Naive B cell (primary cell): ENCODE results near the gene GORAB. TPM values are rescaled to one million over a fixed set of nuclear protein-coding genes. Genes with fewer than 3 reads are reported as not detected.
A peak's percentile ranks its signal among the peaks of the same experiment; 100 is the strongest.

Experiments
- ATAC-seq, 2 donors: fragments of 150-1000 bp; cut with Tn5 transposase; 2 replicates each; pipeline ENCODE4 v1.10.0; 2021; ENCODE audit warnings: low read depth in 2 of 2, mild to moderate bottlenecking in 2 of 2, moderate library complexity in 2 of 2
- DNase-seq: peaks from one replicate; pipeline ENCODE4 v3.0.0; 2022
- H3K27ac Mint-ChIP-seq, 6 donors: one replicate each; pipeline ENCODE4 v1.8.0; 2020 to 2022; ENCODE audit warnings: mild to moderate bottlenecking in 6 of 6, mixed read lengths in 6 of 6, moderate library complexity in 5 of 6, inconsistent platforms in 2 of 6
- H3K27me3 Mint-ChIP-seq, 3 donors: one replicate each; pipeline ENCODE4 v1.8.0; 2021 to 2022; ENCODE audit warnings: mixed read lengths in 3 of 3, mild to moderate bottlenecking in 1 of 3
- H3K36me3 Mint-ChIP-seq, 2 donors: one replicate each; pipeline ENCODE4 v1.8.0; 2020 to 2022; ENCODE audit warnings: mixed read lengths in 2 of 2, inconsistent platforms in 1 of 2, mild to moderate bottlenecking in 1 of 2
- H3K4me1 Mint-ChIP-seq, 3 donors: one replicate each; pipeline ENCODE4 v1.8.0; 2020 to 2022; ENCODE audit warnings: mixed read lengths in 3 of 3, inconsistent platforms in 1 of 3, mild to moderate bottlenecking in 1 of 3, moderate library complexity in 1 of 3
- H3K4me3 Mint-ChIP-seq, 8 donors: one replicate each; pipeline ENCODE4 v1.8.0; 2020 to 2022; ENCODE audit warnings: mild to moderate bottlenecking in 8 of 8, mixed read lengths in 8 of 8, moderate library complexity in 8 of 8, inconsistent platforms in 2 of 8
- H3K9me3 Mint-ChIP-seq, 7 donors: one replicate each; pipeline ENCODE4 v1.8.0; 2020 to 2022; ENCODE audit warnings: mixed read lengths in 7 of 7, mild to moderate bottlenecking in 5 of 7, inconsistent platforms in 2 of 7, moderate library complexity in 1 of 7
- polyA plus RNA-seq, 6 donors: library from polyadenylated mRNA; unstranded; fragments of 300-500 nt; fragmentation: Illumina TruSeq; gene quantifications; one replicate each; pipeline ENCODE4 v1.2.3, GENCODE V29; 2021; ENCODE audit warnings: low read depth in 6 of 6

Gene GORAB, protein sequence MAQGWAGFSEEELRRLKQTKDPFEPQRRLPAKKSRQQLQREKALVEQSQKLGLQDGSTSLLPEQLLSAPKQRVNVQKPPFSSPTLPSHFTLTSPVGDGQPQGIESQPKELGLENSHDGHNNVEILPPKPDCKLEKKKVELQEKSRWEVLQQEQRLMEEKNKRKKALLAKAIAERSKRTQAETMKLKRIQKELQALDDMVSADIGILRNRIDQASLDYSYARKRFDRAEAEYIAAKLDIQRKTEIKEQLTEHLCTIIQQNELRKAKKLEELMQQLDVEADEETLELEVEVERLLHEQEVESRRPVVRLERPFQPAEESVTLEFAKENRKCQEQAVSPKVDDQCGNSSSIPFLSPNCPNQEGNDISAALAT
- polyA plus RNA-seq: 1 to 10 TPM; 3.8 to 6.1 (median 5.5) TPM

DNA sequence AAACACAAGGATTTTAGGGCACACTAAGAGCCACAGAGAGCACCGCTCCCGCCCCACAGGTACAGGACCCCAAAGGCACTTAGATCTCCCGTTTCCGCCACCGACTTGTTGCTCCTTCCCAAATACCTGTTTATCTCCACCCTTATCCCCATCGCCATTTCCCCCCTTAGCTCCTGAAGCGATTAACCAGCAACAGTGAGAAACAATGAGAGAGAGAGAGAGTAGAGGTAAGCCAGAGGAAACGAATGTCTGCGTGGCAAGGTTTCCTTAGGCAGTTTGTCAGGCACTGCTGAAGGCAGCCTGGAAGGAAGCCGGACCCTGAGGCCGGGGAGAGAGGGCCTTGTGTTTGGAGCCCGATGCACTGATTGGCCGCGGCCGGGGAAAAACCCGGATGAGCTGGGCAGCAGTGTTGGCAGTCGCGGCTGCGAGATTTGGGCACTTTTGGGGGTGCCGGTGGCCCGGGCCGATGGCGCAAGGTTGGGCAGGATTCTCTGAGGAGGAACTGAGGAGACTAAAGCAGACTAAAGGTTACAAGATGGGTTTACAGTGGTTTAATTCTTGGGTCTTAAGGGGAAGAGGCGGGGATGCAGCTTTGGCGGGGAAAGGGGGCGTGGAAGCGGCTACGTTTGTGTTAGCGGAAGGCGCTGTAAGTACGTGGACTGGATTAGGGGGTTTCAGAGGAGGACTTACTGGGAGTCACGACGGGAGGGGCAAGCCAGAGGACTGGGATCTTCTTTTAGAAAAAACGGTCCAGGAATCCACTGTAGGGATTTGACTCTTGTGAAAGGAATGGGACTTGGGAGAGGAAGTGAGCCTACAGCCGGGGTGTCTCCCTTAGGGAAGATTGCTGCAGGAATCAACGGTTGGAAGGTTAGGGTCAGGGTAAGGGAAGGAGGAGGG, at the start of gene GORAB:
Gene GORAB (plus strand): TSS at position 409 of the 900 bp plus-strand sequence. CDS start 58 bp downstream, at position 467.
- H3K36me3 Mint-ChIP-seq: peaks cover 0 to 10% of the 10 kb centered on the region in 2 donors
- no peak within 1 kb of the TSS for H3K4me3 Mint-ChIP-seq
- H3K27ac Mint-ChIP-seq: peak within 1 kb of the TSS in 1 of 6 donors; percentile 57
- ATAC-seq (peak; percentile 92 to 95), DNase-seq (peak; percentile 83)
- H3K9me3 Mint-ChIP-seq: no peaks in the 10 kb centered on the region
- H3K4me1 Mint-ChIP-seq: peaks cover 9 to 16% (median 14%) of the 10 kb centered on the region in 3 donors
- peaks cover 0 to 11% (median 5%) of the 10 kb centered on the region in 3 donors for H3K27me3 Mint-ChIP-seq

DNA sequence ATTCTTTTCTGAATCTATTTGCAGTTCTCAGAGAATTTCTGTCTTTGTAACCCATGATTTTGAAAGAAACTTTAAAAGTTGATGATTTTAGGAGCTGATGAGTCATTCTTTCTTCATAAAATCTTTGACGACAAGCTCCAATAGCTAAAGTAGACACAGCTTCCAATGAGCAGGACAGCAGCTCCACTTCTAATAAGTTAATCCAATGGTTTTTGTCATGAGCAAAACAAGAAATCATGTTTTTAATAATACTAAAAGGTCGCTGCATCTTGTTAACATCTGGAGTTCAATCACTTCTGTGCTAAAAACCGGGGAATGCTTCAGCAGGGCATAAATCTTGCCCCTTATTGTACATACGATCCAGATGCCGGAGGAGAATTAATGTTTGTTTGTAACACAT, 48.9 kb upstream of the GORAB start:
- Mint-ChIP-seq H3K4me1 (no peaks in the 10 kb centered on the region), H3K36me3 (no peaks in the 10 kb centered on the region), H3K9me3 (peaks cover 0 to 9% (median 0%) of the 10 kb centered on the region in 7 donors), H3K27ac (no peak overlapping the region), H3K4me3 (no peak overlapping the region), H3K27me3 (peaks cover 0 to 25% (median 7%) of the 10 kb centered on the region in 3 donors)
- ATAC-seq (no peak), DNase-seq (no peak)

DNA sequence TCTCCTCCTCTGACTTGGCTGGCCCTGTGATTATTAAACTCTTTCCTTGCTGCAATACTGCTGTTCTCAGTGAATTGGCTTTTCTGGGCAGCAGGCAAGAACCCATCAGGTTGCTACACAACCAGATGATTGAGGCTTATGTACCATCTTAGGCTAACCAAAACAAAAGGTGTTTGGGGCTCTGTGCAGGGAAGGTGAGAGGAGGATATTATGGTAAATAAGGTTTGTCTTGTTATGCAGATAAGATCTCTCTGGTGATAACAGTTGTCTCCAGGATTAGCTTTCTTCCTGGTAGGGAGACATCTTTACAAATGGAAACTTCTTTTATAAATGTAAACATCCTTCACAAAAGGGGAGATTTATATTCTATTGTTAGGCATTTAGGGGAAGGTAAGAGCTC, 44.5 kb upstream of the GORAB start:
- peaks cover 0 to 9% (median 0%) of the 10 kb centered on the region in 7 donors for H3K9me3 Mint-ChIP-seq
- ATAC-seq (no peak), DNase-seq (no peak)
- H3K4me1 Mint-ChIP-seq: no peaks in the 10 kb centered on the region
- H3K27ac Mint-ChIP-seq: no peak overlapping the region
- no peaks in the 10 kb centered on the region for H3K36me3 Mint-ChIP-seq
- H3K4me3 Mint-ChIP-seq: no peak overlapping the region
- H3K27me3 Mint-ChIP-seq: peaks cover 0 to 31% (median 9%) of the 10 kb centered on the region in 3 donors

DNA sequence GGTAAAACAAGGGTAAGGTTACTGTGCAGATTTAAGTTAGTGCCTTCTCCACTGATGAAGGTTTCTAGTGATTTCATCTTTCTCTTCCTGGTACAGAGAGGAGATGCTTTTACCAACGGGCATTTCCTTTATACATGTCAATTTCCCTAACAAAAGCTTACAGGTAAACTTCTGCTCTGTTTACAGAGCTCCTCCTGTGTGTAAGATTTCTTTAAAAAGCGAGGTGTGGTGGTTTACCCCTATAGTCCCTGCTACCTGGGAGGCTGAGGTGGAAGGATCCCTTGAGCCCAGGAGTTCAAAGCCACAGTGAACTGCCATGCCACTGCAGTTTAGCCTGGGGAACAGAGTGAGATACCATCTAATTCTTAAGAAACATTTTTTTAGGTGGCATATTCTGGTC, 40.7 kb upstream of the GORAB start:
- Mint-ChIP-seq H3K4me3 (no peak overlapping the region), H3K27me3 (peaks cover 0 to 23% (median 9%) of the 10 kb centered on the region in 3 donors), H3K36me3 (no peaks in the 10 kb centered on the region)

DNA sequence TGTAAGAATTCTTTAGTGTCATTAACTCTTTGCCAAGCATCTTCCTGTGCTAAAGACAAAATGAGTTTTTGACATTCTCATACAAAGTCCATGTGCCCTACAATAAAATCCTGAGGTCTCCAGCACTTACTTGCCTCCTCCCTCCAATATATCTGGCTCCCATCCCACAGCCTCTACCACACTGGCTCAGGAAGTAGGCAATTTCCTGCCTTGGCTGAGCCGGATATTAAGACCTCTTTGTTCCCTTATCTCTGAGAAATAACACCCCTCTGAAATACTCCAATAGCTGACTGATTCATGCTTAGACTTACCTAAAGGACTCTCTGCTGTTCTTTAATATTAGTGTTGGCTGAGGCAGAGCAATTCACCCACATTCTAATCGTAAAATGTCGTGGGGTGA, 37.6 kb upstream of the GORAB start:
- ATAC-seq (no peak), DNase-seq (no peak)
- Mint-ChIP-seq H3K4me1 (peaks cover 0 to 5% (median 0%) of the 10 kb centered on the region in 3 donors), H3K9me3 (peaks cover 0 to 2% (median 0%) of the 10 kb centered on the region in 7 donors), H3K27ac (no peak overlapping the region), H3K4me3 (no peak overlapping the region), H3K36me3 (no peaks in the 10 kb centered on the region), H3K27me3 (peaks cover 0 to 18% (median 0%) of the 10 kb centered on the region in 3 donors)

More for the DNA sequence above, 40.7 kb upstream of the GORAB start:
- peaks cover 0 to 9% (median 0%) of the 10 kb centered on the region in 7 donors for H3K9me3 Mint-ChIP-seq
- ATAC-seq (no peak), DNase-seq (no peak)
- peaks cover 0 to 5% (median 0%) of the 10 kb centered on the region in 3 donors for H3K4me1 Mint-ChIP-seq
- no peak overlapping the region for H3K27ac Mint-ChIP-seq

DNA sequence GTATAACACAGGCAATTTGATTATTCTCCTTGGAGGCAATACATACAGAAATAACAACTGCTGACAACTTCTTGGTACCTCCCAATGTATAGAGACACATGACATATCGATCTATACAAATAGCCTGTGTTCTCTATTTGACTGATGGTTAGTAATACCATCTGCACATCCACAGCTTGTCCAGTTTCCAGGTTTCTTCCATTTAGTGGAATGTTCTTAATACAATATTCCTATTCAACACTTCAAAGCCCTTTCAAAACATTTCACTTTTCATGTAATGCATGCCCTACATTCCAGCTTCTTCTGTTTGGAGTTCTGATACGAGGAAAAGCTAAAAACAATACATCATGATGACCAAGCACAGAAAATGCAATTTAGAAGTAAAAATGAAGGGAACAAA, 37.0 kb upstream of the GORAB start:
- peaks cover 0 to under 1% (median 0%) of the 10 kb centered on the region in 7 donors for H3K9me3 Mint-ChIP-seq
- no peaks in the 10 kb centered on the region for H3K36me3 Mint-ChIP-seq
- no peak for DNase-seq
- H3K27ac Mint-ChIP-seq: no peak overlapping the region
- peaks cover 0 to 13% (median under 1%) of the 10 kb centered on the region in 3 donors for H3K27me3 Mint-ChIP-seq
- no peak for ATAC-seq
- no peak overlapping the region for H3K4me3 Mint-ChIP-seq
- peaks cover 0 to 5% (median 0%) of the 10 kb centered on the region in 3 donors for H3K4me1 Mint-ChIP-seq

DNA sequence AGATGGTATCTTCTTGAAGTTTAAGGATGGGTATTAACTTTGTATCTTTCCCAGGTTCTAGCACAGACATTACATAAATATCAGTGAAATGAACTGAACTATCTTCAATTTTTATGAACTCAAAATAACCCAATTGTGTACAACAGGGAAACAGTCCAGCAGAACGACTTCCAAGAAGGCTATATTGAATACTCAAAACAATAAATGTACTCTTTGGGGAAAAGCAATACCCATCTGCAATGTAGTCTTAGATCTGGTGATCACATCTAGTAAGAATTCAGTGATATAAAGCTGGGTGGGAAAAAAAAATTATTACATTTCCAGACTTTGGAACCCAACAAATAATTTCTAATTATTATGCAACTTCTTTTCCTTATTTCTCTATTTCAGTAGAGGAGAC, 33.1 kb upstream of the GORAB start:
- Mint-ChIP-seq H3K36me3 (no peaks in the 10 kb centered on the region), H3K27ac (no peak overlapping the region)
- no peak for ATAC-seq

DNA sequence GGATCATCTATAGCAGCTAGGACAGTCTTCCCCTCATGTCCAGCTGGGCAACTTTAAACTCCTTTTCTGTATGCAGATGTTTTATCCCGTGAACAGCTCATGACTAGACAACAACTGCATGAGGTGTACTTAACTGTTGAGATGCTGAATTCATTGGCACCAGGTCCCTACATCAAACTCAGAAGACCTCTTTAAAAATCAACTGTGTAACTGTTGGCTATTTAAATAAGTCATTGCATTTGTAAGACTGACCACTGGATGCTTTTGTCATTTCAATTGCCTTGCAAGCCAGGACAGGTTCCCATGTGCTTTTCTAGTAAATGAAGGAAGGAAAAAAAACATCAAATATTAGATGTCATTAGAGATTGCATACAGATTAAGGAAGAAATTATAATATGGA, 28.3 kb upstream of the GORAB start:
- no peak overlapping the region for H3K4me3 Mint-ChIP-seq
- H3K27ac Mint-ChIP-seq: no peak overlapping the region
- H3K9me3 Mint-ChIP-seq: peaks cover 0 to 14% (median 2%) of the 10 kb centered on the region in 7 donors
- H3K27me3 Mint-ChIP-seq: peaks cover 4 to 20% (median 12%) of the 10 kb centered on the region in 3 donors
- peaks cover 0 to 4% of the 10 kb centered on the region in 2 donors for H3K36me3 Mint-ChIP-seq
- ATAC-seq (no peak), DNase-seq (no peak)
- no peaks in the 10 kb centered on the region for H3K4me1 Mint-ChIP-seq

More for the DNA sequence above, 33.1 kb upstream of the GORAB start:
- Mint-ChIP-seq H3K4me3 (no peak overlapping the region), H3K27me3 (peaks cover 5 to 9% (median 9%) of the 10 kb centered on the region in 3 donors), H3K9me3 (no peaks in the 10 kb centered on the region), H3K4me1 (peaks cover 0 to 5% (median 0%) of the 10 kb centered on the region in 3 donors)
- no peak for DNase-seq

DNA sequence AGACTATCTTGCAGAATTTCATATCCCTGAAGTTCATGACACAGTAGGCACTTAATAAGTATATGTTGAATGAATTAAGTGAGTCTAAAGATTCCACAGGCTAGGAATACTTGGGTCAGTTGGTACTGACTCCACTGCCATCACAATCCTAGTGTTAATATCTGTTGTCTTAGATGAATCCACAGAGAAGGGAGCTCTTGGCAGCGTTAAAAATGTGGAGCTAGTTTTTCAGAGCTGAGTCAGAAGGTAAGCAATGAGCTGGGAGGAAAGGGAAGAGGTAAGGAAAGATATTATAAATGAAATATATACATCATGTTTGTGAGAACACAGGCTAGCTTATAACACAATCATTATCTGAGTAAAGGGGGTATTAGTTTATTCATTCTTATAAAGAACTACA, 21.8 kb upstream of the GORAB start:
- H3K4me1 Mint-ChIP-seq: no peaks in the 10 kb centered on the region
- peaks cover 4 to 18% (median 8%) of the 10 kb centered on the region in 3 donors for H3K27me3 Mint-ChIP-seq

DNA sequence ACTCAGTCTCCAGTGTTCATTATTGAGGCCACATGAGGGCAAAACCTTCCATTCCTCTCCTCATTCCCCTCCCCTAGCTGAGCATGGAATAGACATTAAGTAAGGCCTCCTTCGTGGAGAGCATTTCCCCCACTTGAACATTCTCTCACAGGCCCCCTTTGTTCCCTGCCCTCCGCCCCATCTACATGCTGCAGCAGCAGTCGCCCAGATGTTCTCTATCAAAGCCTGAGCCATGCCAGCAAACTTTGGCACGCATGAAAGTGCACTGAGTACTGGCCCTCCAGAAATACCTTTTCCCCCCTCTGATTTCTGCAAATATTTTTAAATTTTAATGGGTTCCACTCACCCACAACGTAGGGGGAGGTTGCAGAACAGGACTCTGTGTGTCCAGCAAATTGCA, 20.9 kb upstream of the GORAB start:
- Mint-ChIP-seq H3K9me3 (peaks cover 0 to 2% (median 0%) of the 10 kb centered on the region in 7 donors), H3K4me3 (no peak overlapping the region), H3K27ac (peak overlapping the region in 1 of 6 donors; percentile 33), H3K36me3 (peaks cover 0 to 4% of the 10 kb centered on the region in 2 donors), H3K27me3 (peaks cover 4 to 18% (median 8%) of the 10 kb centered on the region in 3 donors), H3K4me1 (no peaks in the 10 kb centered on the region)
- ATAC-seq (no peak), DNase-seq (no peak)

More for the DNA sequence above, 21.8 kb upstream of the GORAB start:
- no peak overlapping the region for H3K27ac Mint-ChIP-seq
- DNase-seq (no peak), ATAC-seq (no peak)
- no peak overlapping the region for H3K4me3 Mint-ChIP-seq
- peaks cover 0 to 8% (median under 1%) of the 10 kb centered on the region in 7 donors for H3K9me3 Mint-ChIP-seq
- H3K36me3 Mint-ChIP-seq: peaks cover 0 to 4% of the 10 kb centered on the region in 2 donors

DNA sequence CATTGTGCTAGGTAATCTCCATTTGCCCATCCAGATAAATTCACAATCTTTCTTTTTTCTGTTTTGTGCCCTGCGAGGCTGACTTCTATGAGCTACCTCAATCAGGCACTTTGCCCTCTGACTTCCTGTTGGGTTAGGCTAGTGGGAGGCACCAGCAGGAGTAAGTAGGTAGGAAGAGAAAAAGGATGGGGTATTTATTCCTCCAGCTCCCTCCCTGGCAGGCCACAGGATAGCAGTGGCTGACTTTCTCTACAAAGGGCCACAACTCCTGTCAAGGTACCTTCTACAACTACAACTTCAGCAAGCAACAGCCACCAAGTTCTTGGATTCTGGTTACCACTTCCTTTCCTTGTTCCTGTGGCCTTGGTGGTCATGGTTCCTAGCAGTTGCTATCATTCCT, 18.8 kb upstream of the GORAB start:
- Mint-ChIP-seq H3K27me3 (peaks cover 9 to 15% (median 13%) of the 10 kb centered on the region in 3 donors), H3K4me1 (no peaks in the 10 kb centered on the region), H3K9me3 (no peaks in the 10 kb centered on the region), H3K27ac (no peak overlapping the region), H3K36me3 (no peaks in the 10 kb centered on the region), H3K4me3 (no peak overlapping the region)
- DNase-seq (no peak), ATAC-seq (no peak)

DNA sequence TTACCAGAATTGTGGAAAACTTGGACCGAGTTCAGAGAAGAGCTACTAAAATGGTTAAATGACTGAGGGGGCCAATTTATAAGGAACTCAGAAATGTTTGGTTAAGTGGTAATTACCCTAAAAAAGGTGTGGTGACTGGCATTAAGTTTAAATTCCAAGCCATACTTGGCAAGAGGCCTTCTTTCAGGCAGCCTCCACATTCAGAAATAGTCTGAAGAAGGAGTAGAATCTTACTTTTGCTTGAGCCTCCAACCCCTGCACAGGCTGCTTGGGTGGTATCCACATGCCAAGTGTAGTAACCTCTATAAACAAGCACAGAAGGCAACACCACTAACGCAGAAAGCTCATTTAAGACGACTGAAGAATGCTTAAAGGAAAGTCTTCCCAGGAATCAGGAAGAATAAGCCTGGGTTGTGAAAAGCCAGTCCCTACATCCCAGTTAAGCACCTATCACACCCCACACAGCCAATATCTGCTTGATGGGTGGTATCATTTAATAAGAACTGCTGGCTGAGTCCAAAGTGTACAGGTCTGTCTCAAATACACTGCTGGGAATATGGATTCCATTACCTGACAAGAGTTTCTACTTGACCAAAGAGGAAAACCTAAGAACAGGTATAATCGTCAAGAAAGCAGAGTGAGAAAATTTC, 13.7 kb upstream of the GORAB start:
- ATAC-seq (no peak), DNase-seq (no peak)
- peaks cover 30 to 39% (median 31%) of the 10 kb centered on the region in 3 donors for H3K27me3 Mint-ChIP-seq
- H3K27ac Mint-ChIP-seq: no peak overlapping the region
- no peaks in the 10 kb centered on the region for H3K9me3 Mint-ChIP-seq
- H3K4me3 Mint-ChIP-seq: no peak overlapping the region
- no peaks in the 10 kb centered on the region for H3K4me1 Mint-ChIP-seq
- no peaks in the 10 kb centered on the region for H3K36me3 Mint-ChIP-seq

DNA sequence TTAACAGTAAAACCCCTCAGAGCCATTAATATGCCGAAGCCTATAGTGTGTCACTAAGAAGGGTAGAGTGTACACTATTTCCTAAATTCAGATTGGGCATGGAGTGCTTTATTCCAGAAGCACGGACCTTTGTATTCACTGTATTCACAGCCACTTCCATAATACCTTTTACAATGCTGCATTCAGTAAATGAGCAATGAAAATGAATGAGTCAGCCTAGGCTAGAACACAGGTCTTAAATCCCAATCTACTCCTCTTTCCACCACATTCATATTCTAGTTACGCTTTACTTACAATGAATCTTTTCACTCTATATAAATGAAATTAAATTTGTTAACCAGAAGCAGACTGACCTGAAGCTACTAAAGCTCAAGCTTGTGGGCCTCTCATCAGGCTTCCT, 13.0 kb upstream of the GORAB start:
- H3K27ac Mint-ChIP-seq: no peak overlapping the region
- no peaks in the 10 kb centered on the region for H3K4me1 Mint-ChIP-seq
- DNase-seq: no peak
- no peaks in the 10 kb centered on the region for H3K9me3 Mint-ChIP-seq
- no peaks in the 10 kb centered on the region for H3K36me3 Mint-ChIP-seq
- ATAC-seq: no peak
- peaks cover 31 to 45% (median 35%) of the 10 kb centered on the region in 3 donors for H3K27me3 Mint-ChIP-seq
- H3K4me3 Mint-ChIP-seq: no peak overlapping the region
